Astrocyte (in vitro differentiated cells and primary cell): ENCODE results near the gene DDX31. TPM values are rescaled to one million over a fixed set of nuclear protein-coding genes. Genes with fewer than 3 reads are reported as not detected.

ENCODE experiments used
- DNase-seq: peaks from one replicate; pipeline ENCODE4 v3.0.0-alpha.2; 2010; ENCODE audit warnings: low read depth
- FAIRE-seq: peaks from 2 replicates; lab custom pipeline; 2011; peaks lifted over from hg19 to GRCh38; lab: Jason Lieb, UNC
- H2AFZ ChIP-seq: 2 replicates; pipeline ENCODE4 v1.6.0; 2012; ENCODE audit warnings: low read depth, low read length, inconsistent platforms
- H3K27ac ChIP-seq: 2 replicates; pipeline ENCODE4 v1.5.1; 2011; ENCODE audit warnings: low read depth, low read length, inconsistent platforms
- H3K27me3 ChIP-seq: 2 replicates; pipeline ENCODE4 v1.6.0; 2011; ENCODE audit warnings: low read length, inconsistent platforms; ENCODE audit not compliant: insufficient read depth
- H3K36me3 ChIP-seq: 2 replicates; pipeline ENCODE4 v1.5.1; 2011; ENCODE audit warnings: low read length, inconsistent platforms; ENCODE audit not compliant: insufficient read depth
- H3K4me1 ChIP-seq: 2 replicates; pipeline ENCODE4 v1.5.1; 2011; ENCODE audit warnings: low read length, inconsistent platforms; ENCODE audit not compliant: insufficient read depth
- H3K4me2 ChIP-seq: 2 replicates; pipeline ENCODE4 v1.6.0; 2012; ENCODE audit warnings: low read length, inconsistent platforms
- H3K4me3 ChIP-seq: 2 replicates; pipeline ENCODE4 v1.5.1; 2011; ENCODE audit warnings: low read depth, mild to moderate bottlenecking, low read length, inconsistent platforms; ENCODE audit not compliant: insufficient read depth
- H3K79me2 ChIP-seq: 2 replicates; pipeline ENCODE4 v1.6.0; 2012; ENCODE audit warnings: mild to moderate bottlenecking, low read length, inconsistent platforms; ENCODE audit not compliant: insufficient read depth
- H3K9ac ChIP-seq: 2 replicates; pipeline ENCODE4 v1.6.0; 2012; ENCODE audit warnings: mild to moderate bottlenecking, low read length, inconsistent platforms
- H3K9me3 ChIP-seq: 2 replicates; pipeline ENCODE4 v1.5.1; 2012; ENCODE audit warnings: low read depth, mild to moderate bottlenecking, low read length, inconsistent platforms; ENCODE audit not compliant: insufficient read depth
- H4K20me1 ChIP-seq: 2 replicates; pipeline ENCODE4 v1.6.0; 2012; ENCODE audit warnings: low read length, inconsistent platforms; ENCODE audit not compliant: insufficient read depth
- H3K27ac Mint-ChIP-seq: one replicate; pipeline ENCODE4 v1.8.0; 2021; ENCODE audit warnings: mild to moderate bottlenecking, mixed read lengths; ENCODE audit not compliant: unreplicated experiment
- H3K27me3 Mint-ChIP-seq: one replicate; pipeline ENCODE4 v1.8.0; 2021; ENCODE audit warnings: low read depth, mixed read lengths; ENCODE audit not compliant: unreplicated experiment
- H3K36me3 Mint-ChIP-seq: one replicate; pipeline ENCODE4 v1.8.0; 2021; ENCODE audit warnings: low read depth, mixed read lengths; ENCODE audit not compliant: unreplicated experiment
- H3K4me1 Mint-ChIP-seq: one replicate; pipeline ENCODE4 v1.8.0; 2021; ENCODE audit warnings: low read depth, mixed read lengths; ENCODE audit not compliant: unreplicated experiment
- H3K4me3 Mint-ChIP-seq: one replicate; pipeline ENCODE4 v1.8.0; 2021; ENCODE audit warnings: mild to moderate bottlenecking, moderate library complexity, mixed read lengths; ENCODE audit not compliant: unreplicated experiment
- H3K9me3 Mint-ChIP-seq: one replicate; pipeline ENCODE4 v1.8.0; 2021; ENCODE audit warnings: mild to moderate bottlenecking, mixed read lengths; ENCODE audit not compliant: unreplicated experiment
- EZH2 ChIP-seq: IDR thresholded peaks from 2 replicates; pipeline ENCODE4 v1.6.1; 2012; ENCODE audit warnings: mild to moderate bottlenecking, low read length, inconsistent platforms; ENCODE audit not compliant: insufficient read depth
- total RNA-seq: library from RNA; stranded (reverse); gene quantifications from 2 replicates; pipeline ENCODE4 v1.2.1, GENCODE V29; 2021
- TF ChIP-seq, protein P1 (sequence below): IDR thresholded peaks from 2 replicates; pipeline ENCODE4 v1.5.1; 2011; ENCODE audit warnings: low read depth, mild to moderate bottlenecking, inconsistent platforms, low read length, moderate library complexity; ENCODE audit not compliant: insufficient read depth

Gene DDX31
- total RNA-seq, 1 donor from 2014 or later, result 20.5 TPM

DNA sequence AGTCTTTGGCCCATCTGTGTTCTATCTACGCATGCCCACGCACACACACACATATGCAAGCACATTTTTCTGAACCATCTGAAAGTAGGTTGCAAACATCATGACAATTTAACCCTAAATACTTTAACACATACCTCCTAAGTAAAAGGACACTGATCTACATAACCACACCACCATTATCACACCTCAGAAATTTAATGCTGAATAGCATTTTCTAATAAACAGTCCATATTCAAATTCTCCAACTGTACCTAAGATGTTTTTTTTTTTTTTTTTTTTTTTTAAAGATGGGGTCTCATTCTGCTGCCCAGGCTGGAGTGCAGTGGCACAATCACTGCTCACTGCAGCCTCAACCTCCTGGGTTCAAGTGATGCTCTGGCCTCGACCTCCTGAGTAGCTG, 35.5 kb downstream of the DDX31 start:
- Histone ChIP-seq H4K20me1 (peaks cover 33% of the 10 kb centered on the region), H3K79me2 (no peaks in the 10 kb centered on the region), H3K27ac (no peak overlapping the region), H3K27me3 (no peaks in the 10 kb centered on the region), H3K36me3 (peaks cover 27% of the 10 kb centered on the region), H3K4me3 (no peak overlapping the region), H3K4me2 (no peak overlapping the region), H2AFZ (no peak overlapping the region), H3K9ac (no peak overlapping the region), H3K9me3 (no peaks in the 10 kb centered on the region), H3K4me1 (peaks cover 19% of the 10 kb centered on the region)
- Mint-ChIP-seq H3K27ac (no peak overlapping the region), H3K4me1 (peaks cover 25% of the 10 kb centered on the region), H3K9me3 (no peaks in the 10 kb centered on the region), H3K36me3 (peaks cover 17% of the 10 kb centered on the region), H3K27me3 (no peaks in the 10 kb centered on the region), H3K4me3 (no peak overlapping the region)
- no peak for DNase-seq
- TF ChIP-seq, protein P1, sequence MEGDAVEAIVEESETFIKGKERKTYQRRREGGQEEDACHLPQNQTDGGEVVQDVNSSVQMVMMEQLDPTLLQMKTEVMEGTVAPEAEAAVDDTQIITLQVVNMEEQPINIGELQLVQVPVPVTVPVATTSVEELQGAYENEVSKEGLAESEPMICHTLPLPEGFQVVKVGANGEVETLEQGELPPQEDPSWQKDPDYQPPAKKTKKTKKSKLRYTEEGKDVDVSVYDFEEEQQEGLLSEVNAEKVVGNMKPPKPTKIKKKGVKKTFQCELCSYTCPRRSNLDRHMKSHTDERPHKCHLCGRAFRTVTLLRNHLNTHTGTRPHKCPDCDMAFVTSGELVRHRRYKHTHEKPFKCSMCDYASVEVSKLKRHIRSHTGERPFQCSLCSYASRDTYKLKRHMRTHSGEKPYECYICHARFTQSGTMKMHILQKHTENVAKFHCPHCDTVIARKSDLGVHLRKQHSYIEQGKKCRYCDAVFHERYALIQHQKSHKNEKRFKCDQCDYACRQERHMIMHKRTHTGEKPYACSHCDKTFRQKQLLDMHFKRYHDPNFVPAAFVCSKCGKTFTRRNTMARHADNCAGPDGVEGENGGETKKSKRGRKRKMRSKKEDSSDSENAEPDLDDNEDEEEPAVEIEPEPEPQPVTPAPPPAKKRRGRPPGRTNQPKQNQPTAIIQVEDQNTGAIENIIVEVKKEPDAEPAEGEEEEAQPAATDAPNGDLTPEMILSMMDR, result no peak
- no peak for TF ChIP-seq EZH2
- FAIRE-seq, result no peak

DNA sequence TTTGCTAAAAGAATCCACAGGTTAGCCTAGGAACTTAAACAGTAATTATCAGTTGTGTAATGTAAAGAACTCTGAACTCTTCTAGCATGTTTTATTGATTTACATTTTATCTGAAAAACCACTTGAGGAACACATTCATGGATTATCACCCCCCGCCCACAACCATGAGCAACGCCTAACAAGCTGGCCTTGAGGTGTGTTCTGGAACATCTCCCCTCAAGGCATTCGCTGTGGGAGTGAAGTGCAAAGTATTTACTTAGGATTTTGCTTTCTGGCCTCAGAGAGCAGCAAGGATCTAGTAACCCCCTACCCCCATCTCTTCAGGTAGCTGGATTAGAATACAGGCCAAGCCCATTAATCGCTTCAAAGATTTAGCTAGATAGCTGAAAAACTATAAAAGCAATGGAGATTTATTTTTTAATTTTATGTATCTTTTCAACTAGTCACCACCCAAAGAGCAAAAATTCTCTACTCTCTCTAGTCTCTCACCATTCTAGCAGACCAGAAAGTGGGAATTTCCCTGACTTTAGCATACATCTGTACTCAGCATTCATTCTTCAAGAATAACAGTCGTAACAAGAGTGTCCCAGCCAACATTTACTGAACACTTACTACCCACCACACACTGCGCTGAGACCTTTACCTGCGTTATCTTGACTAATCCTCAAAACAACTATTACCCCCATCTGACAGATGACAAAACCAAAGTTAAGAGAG, 37.2 kb downstream of the DDX31 start:
- no peak for TF ChIP-seq EZH2
- TF ChIP-seq, protein P1, result no peak
- peaks cover 19% of the 10 kb centered on the region for H3K4me1 ChIP-seq
- H3K36me3 ChIP-seq, result peaks cover 29% of the 10 kb centered on the region
- Mint-ChIP-seq H3K4me3 (no peak overlapping the region), H3K27me3 (no peaks in the 10 kb centered on the region), H3K4me1 (peaks cover 34% of the 10 kb centered on the region), H3K36me3 (peaks cover 19% of the 10 kb centered on the region), H3K9me3 (no peaks in the 10 kb centered on the region), H3K27ac (peak overlapping the region; percentile 37)
- DNase-seq, result no peak
- H3K9me3 ChIP-seq, result no peaks in the 10 kb centered on the region
- no peaks in the 10 kb centered on the region for H3K27me3 ChIP-seq
- peaks cover 29% of the 10 kb centered on the region for H4K20me1 ChIP-seq
- no peak overlapping the region for H2AFZ ChIP-seq
- H3K9ac ChIP-seq, result no peak overlapping the region
- FAIRE-seq, result no peak
- no peak overlapping the region for H3K4me2 ChIP-seq
- no peaks in the 10 kb centered on the region for H3K79me2 ChIP-seq
- H3K27ac ChIP-seq, result no peak overlapping the region
- H3K4me3 ChIP-seq, result no peak overlapping the region

DNA sequence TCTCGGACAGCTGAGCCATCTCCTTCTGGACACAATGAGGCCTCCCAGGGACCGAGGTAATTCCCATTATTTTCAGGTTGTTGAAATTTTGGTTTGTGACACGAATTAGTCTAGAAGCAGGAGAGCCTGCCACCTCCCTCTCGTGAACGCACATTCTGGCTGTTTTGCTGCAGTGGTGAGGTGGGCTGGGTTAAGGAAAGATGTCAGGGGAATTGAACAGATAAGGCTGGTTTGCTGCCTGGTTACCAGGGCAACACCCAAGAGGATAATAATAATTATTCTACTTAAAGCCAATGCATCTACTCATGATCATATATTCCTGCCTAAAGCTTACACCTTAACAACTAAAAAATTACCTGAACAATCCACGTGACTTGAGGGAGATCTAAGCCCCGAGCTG, 38.1 kb downstream of the DDX31 start:
- Histone ChIP-seq H4K20me1 (peaks cover 26% of the 10 kb centered on the region), H3K4me3 (no peak overlapping the region), H3K4me1 (peaks cover 19% of the 10 kb centered on the region), H3K36me3 (peaks cover 33% of the 10 kb centered on the region), H3K9me3 (no peaks in the 10 kb centered on the region), H3K4me2 (peak overlapping the region; percentile 49), H3K9ac (no peak overlapping the region), H3K27me3 (no peaks in the 10 kb centered on the region), H2AFZ (no peak overlapping the region), H3K79me2 (no peaks in the 10 kb centered on the region), H3K27ac (peak overlapping the region; percentile 38)
- Mint-ChIP-seq H3K27ac (peak overlapping the region; percentile 85), H3K27me3 (no peaks in the 10 kb centered on the region), H3K36me3 (peaks cover 19% of the 10 kb centered on the region), H3K9me3 (no peaks in the 10 kb centered on the region), H3K4me3 (peak overlapping the region; percentile 58), H3K4me1 (peaks cover 34% of the 10 kb centered on the region)
- DNase-seq (no peak), FAIRE-seq (no peak)
- TF ChIP-seq, protein P1, result no peak
- no peak for TF ChIP-seq EZH2
